Small intestine (tissue), 7 donors: ENCODE data around the gene FGD3. TPM values are rescaled to one million over a fixed set of nuclear protein-coding genes. Genes with fewer than 3 reads are reported as not detected.

ENCODE experiments used
- DNase-seq, 2 donors: peaks; one replicate each; pipeline versions ENCODE4 v3.0.0 to v3.0.0-alpha.2; 2013
- FAIRE-seq: peaks from 2 replicates; lab custom pipeline; 2012; peaks lifted over from hg19 to GRCh38; lab: Jason Lieb, UNC
- H3K27ac ChIP-seq, 3 donors: one replicate each; pipeline ENCODE4 v1.5.1; 2013; ENCODE audit warnings: low read length in 2 of 3, mild to moderate bottlenecking in 2 of 3, control low read depth in 1 of 3, inconsistent platforms in 1 of 3, low read depth in 1 of 3, moderate library complexity in 1 of 3
- H3K27me3 ChIP-seq, 3 donors: one replicate each; pipeline ENCODE4 v1.6.1; 2013; ENCODE audit warnings: low read length in 3 of 3, inconsistent platforms in 1 of 3; ENCODE audit not compliant: control insufficient read depth in 3 of 3, insufficient read depth in 3 of 3
- H3K36me3 ChIP-seq, 3 donors: one replicate each; pipeline ENCODE4 v1.6.1; 2013; ENCODE audit warnings: low read length in 3 of 3, inconsistent platforms in 1 of 3, low read depth in 1 of 3, mild to moderate bottlenecking in 1 of 3, moderate library complexity in 1 of 3; ENCODE audit not compliant: control insufficient read depth in 3 of 3, insufficient read depth in 2 of 3
- H3K4me1 ChIP-seq, 3 donors: one replicate each; pipeline ENCODE4 v1.6.1; 2013; ENCODE audit warnings: low read length in 2 of 3, inconsistent platforms in 1 of 3, low read depth in 1 of 3, mild to moderate bottlenecking in 1 of 3, moderate library complexity in 1 of 3; ENCODE audit not compliant: control insufficient read depth in 3 of 3, insufficient read depth in 2 of 3
- H3K4me3 ChIP-seq, 3 donors: one replicate each; pipeline ENCODE4 v1.5.1; 2013; ENCODE audit warnings: low read length in 3 of 3, control low read depth in 1 of 3, inconsistent platforms in 1 of 3, low read depth in 1 of 3, mild to moderate bottlenecking in 1 of 3, moderate library complexity in 1 of 3
- H3K9me3 ChIP-seq, 2 donors: one replicate each; pipeline ENCODE4 v1.6.1; 2013; ENCODE audit warnings: low read depth in 1 of 2, low read length in 1 of 2; ENCODE audit not compliant: control insufficient read depth in 2 of 2, insufficient read depth in 1 of 2
- WGBS, 3 donors: extraction: QIAGEN DNeasy Blood & Tissue Kit; methylation state at CpG; one replicate each; pipeline ENCODE4 v1.1.7; 2013; 5-methylcytosine and 5-hydroxymethylcytosine counted together
- polyA plus RNA-seq, 4 donors: library from polyadenylated mRNA; stranded (reverse) in 3 of 4; unstranded in 1 of 4; fragments of 200-250 nt in 3 of 4; fragments of 120-200 nt in 1 of 4; gene quantifications; one replicate each; pipeline versions ENCODE4 v1.2.1 to v1.2.3, GENCODE V29; 2013
- donor health status: healthy with polysubstance abuse.
- donor health status: control.
- donor health status: control.
- donor health status: Bipolar disorder and iron deficiency.
- donor health status: healthy.

The FGD3 gene
- polyA plus RNA-seq, 4 donors: 0.67 to 26.1 (median 3.8) TPM

DNA sequence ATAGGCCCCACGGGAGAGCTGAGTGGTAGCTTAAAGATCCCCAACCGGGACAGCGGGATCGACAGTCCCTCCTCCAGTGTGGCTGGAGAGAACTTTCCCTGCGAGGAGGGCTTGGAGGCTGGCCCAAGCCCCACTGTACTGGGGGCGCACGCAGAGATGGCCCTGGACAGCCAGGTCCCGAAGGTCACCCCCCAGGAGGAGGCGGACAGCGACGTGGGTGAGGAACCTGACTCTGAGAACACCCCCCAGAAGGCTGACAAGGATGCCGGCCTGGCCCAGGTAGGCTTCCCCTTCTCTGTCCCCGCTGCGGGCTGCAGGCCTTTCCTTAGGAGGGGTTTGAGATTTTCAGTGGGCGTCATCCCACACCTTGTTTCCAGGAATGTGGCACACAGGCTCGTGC is 29.1 kb downstream of the FGD3 start:
- DNase-seq: no peak
- FAIRE-seq: no peak
- no peaks in the 10 kb centered on the region for H3K27me3 ChIP-seq
- 93 to 95% (median 94%) methylated on average over 13 to 16 of the region's 16 CpGs for WGBS, 3 donors
- peaks cover 0 to 21% (median 5%) of the 10 kb centered on the region in 3 donors for H3K4me1 ChIP-seq
- H3K9me3 ChIP-seq: no peaks in the 10 kb centered on the region
- H3K36me3 ChIP-seq: peaks cover 0 to 17% (median 0%) of the 10 kb centered on the region in 3 donors
- H3K27ac ChIP-seq: no peak overlapping the region
- no peak overlapping the region for H3K4me3 ChIP-seq

DNA sequence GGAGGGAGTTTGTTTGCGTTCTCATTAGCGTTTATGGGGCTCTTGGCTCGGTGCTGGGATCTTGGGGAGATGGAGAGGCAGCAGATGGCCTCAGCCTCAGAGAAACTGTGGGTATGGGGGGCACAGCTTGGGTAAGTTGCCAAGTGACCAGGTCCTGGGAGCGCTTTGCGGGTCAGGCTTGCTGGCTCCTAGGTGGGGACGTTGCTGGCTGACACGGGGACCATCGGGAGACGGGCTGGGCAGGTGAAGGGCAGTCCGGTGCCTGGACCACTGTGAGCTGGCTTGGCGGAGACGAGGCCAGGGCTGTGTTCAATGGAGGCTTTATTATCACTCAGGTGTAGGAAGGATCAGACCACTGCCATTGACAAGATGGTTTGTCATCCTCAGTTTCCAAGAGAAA is 30.0 kb downstream of the FGD3 start:
- Histone ChIP-seq H3K9me3 (no peaks in the 10 kb centered on the region), H3K27me3 (no peaks in the 10 kb centered on the region), H3K4me1 (peaks cover 0 to 21% (median 5%) of the 10 kb centered on the region in 3 donors), H3K4me3 (no peak overlapping the region), H3K27ac (no peak overlapping the region), H3K36me3 (peaks cover 0 to 17% (median 0%) of the 10 kb centered on the region in 3 donors)
- 92 to 98% (median 93%) methylated on average over 12 of the region's 12 CpGs for WGBS, 3 donors
- FAIRE-seq (no peak), DNase-seq (no peak)

DNA sequence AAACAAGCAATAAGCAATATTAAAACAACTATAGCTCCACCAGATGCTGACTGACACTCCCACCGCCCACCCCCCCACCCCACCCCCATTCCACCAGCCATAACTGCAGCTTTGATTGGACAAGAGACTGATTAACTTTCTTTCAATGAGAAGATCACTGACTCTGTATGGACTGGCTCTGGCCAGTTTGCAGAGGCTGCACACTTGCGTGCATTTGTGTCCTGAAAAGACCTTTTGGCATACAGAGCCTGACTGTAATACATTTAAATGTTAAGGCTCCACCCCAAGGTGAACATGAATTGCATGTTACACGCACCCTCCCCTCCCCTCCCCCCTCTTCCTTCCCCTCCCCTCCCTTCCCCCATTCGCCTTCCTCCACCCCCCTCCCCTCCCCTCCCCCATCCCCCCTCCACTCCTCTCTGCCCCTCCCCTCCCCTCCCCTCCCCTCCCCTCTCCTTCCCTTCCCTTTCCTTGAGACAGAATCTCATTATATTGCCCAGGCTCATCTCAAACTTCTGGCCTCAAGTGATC is 31.1 kb downstream of the FGD3 start:
- peaks cover 0 to 2% of the 10 kb centered on the region in 2 donors for H3K9me3 ChIP-seq
- no peak for FAIRE-seq
- no peak overlapping the region for H3K4me3 ChIP-seq
- DNase-seq: no peak
- peaks cover 0 to 20% (median 5%) of the 10 kb centered on the region in 3 donors for H3K4me1 ChIP-seq
- no peak overlapping the region for H3K27ac ChIP-seq
- peaks cover 0 to 17% (median 0%) of the 10 kb centered on the region in 3 donors for H3K36me3 ChIP-seq
- no peaks in the 10 kb centered on the region for H3K27me3 ChIP-seq
- WGBS, 3 donors: 27 to 34% (median 31%) methylated on average over 2 to 4 of the region's 4 CpGs

DNA sequence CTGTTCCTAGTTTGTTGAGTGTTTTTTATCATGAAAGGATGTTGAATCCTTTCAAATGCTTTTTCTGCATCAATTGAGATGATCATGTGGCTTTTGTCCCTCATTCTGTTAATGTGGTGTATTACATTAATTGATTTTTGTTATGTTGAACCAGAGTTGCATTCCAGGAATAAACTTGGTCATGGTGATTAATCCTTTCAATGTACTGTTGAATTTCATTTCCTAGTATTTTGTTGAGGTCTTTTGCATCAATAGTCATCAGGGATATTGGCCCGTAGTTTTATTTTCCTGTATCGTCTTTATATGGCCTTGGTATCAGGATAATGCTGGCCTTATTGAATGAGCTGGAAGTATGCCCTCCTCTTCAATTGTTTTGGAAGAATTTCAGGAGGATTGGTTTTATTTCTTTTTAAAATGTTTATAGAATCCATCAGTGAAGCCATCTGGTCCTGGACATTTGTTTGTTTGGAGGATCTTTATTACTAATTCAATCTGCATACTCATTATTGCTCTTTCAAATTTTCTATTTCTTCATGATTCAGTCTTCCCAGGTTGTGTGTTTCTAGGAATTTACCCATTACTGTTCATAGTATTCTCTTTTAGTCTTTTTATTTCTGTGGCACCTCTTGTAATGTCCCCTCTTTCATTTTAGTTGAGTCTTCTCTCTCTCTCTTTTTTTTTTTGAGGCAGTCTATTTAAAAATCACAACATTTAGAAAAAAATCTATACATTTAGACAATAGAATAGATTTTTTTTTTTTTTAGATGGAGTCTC is 32.1 kb downstream of the FGD3 start:
- WGBS, 3 donors: 76 to 83% (median 83%) methylated on average over 2 of the region's 2 CpGs

DNA sequence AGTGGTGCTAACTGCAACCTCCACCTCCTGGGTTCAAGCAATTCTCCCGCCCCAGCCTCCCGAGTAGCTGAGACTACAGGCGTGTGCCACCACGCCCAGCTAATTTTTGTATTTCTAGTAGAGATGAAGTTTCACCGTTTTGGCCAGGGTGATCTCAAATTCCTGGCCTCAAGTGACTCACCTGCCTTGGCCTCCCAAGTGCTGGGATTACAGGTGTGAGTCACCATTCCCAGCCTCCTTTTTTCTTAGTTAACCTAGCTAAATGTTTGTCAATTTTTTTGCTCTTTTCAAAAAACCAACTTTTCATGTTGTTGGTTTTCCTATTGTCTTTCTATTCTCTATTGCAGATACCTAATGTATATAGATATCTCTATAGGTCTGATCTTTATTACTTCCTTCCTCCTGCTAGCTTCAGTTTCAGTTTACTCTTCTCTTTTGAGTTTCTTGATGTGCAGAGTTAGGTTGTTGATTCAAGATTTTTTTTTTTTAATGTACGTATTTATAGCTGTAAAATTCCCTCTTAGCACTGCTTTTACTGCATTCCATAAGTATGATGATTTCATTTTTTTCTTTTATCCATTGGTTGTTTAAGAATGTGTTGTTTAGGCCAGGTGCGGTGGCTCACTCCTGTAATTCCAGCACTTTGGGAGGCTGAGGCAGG is 32.9 kb downstream of the FGD3 start:
- no peak overlapping the region for H3K4me3 ChIP-seq
- no peaks in the 10 kb centered on the region for H3K27me3 ChIP-seq
- no peak overlapping the region for H3K27ac ChIP-seq
- FAIRE-seq: no peak
- H3K9me3 ChIP-seq: peaks cover 0 to 14% of the 10 kb centered on the region in 2 donors
- DNase-seq: no peak
- peaks cover 0 to 14% (median 0%) of the 10 kb centered on the region in 3 donors for H3K36me3 ChIP-seq
- H3K4me1 ChIP-seq: peaks cover 0 to 5% (median 3%) of the 10 kb centered on the region in 3 donors
- 69 to 77% (median 76%) methylated on average over 7 of the region's 7 CpGs for WGBS, 3 donors

More for the DNA sequence above, 32.1 kb downstream of the FGD3 start:
- Histone ChIP-seq H3K27me3 (no peaks in the 10 kb centered on the region), H3K27ac (no peak overlapping the region), H3K36me3 (peaks cover 0 to 17% (median 0%) of the 10 kb centered on the region in 3 donors), H3K4me3 (no peak overlapping the region), H3K9me3 (peaks cover 0 to 8% of the 10 kb centered on the region in 2 donors), H3K4me1 (peaks cover 0 to 10% (median 5%) of the 10 kb centered on the region in 3 donors)
- no peak for FAIRE-seq
- DNase-seq: no peak

DNA sequence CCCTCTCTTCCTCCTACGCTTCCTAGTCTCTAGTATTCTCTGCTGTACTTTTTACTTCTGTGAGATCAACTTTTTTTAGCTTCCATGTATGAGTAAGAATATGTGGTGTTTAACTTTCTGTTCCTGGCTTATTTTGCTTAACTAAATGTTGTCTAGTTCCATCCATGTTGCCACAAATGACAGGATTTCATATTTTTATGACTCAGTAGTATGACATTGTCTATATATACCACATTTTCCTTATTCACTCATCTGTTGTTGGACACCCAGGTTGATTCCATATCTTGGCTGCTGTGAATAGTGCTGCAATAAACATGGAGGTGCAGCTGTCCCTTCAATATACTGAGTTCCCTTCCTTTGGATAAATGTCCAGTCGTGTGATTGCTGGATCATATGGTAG is 34.8 kb downstream of the FGD3 start:
- Histone ChIP-seq H3K27ac (no peak overlapping the region), H3K9me3 (peaks cover 0 to 15% of the 10 kb centered on the region in 2 donors), H3K27me3 (no peaks in the 10 kb centered on the region), H3K36me3 (no peaks in the 10 kb centered on the region), H3K4me3 (no peak overlapping the region), H3K4me1 (peaks cover 0 to 5% (median 0%) of the 10 kb centered on the region in 3 donors)
- DNase-seq: no peak
- no peak for FAIRE-seq
- 93 to 95% (median 93%) methylated on average over 2 of the region's 2 CpGs for WGBS, 3 donors

DNA sequence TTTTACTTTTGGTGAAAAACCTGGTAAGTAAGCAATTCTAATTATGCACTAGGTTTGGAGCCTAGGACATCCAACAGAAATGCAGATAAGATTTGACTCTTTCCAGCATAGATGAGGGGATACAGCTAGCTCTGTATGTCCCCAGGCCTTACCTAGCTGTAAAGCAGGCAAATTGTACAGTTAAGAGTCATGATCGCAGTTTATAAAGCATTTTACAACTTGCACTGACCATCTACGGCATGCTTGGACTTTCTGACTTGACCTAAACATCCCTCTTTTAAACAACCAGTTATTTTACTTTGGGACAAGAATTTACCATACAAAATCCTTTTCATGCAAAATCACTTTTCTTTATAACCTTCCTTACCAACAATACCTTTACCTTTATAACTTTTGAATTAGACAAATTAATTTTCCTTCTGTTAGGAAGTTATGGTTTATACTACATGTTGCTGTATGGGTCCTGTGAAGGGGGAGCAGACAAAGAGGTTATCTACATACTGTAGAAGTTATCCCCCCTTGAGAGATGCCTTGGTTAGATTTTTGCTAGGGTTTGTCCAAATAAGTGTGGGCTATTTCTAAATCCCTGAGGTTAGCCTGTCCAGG is 36.8 kb downstream of the FGD3 start:
- Histone ChIP-seq H3K9me3 (peaks cover 0 to 15% of the 10 kb centered on the region in 2 donors), H3K4me1 (no peaks in the 10 kb centered on the region), H3K27ac (no peak overlapping the region), H3K36me3 (no peaks in the 10 kb centered on the region), H3K27me3 (no peaks in the 10 kb centered on the region), H3K4me3 (no peak overlapping the region)
- FAIRE-seq (no peak), DNase-seq (no peak)
- WGBS, 3 donors: 68 to 86% (median 70%) methylated on average over 2 of the region's 2 CpGs

DNA sequence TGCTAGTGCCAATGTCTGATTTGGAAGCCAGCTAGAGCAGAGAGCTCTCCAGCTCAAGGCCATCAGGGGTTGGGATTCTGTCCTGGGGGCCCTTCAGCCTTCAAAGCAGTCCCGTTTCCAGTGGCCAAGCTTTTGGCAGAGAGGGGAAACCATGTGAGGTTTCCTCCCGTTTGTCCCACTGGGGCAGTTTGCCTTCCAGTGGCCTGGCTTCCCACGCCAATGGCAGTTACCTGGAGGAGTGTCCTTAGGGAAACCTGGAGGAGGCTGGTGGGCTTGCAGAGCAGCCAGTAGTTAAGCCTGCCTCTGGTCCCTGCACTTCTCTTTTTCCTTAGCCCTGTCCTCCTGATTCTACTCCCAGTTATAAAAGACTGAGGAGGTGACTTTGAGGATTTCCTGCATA is 37.7 kb downstream of the FGD3 start:
- Histone ChIP-seq H3K9me3 (peaks cover 0 to 15% of the 10 kb centered on the region in 2 donors), H3K27ac (no peak overlapping the region), H3K4me3 (no peak overlapping the region), H3K27me3 (no peaks in the 10 kb centered on the region), H3K4me1 (no peaks in the 10 kb centered on the region), H3K36me3 (no peaks in the 10 kb centered on the region)
- no peak for DNase-seq
- 83 to 92% (median 91%) methylated on average over 3 of the region's 3 CpGs for WGBS, 3 donors
- no peak for FAIRE-seq
